Measurements from ENCODE around the gene ZSWIM5. TPM values are rescaled to one million over a fixed set of nuclear protein-coding genes. Genes with fewer than 3 reads are reported as not detected.

Gene ZSWIM5
- total and polyA plus RNA-seq, 4 donors: 0.67 to 2.9 (median 1.3) TPM

DNA sequence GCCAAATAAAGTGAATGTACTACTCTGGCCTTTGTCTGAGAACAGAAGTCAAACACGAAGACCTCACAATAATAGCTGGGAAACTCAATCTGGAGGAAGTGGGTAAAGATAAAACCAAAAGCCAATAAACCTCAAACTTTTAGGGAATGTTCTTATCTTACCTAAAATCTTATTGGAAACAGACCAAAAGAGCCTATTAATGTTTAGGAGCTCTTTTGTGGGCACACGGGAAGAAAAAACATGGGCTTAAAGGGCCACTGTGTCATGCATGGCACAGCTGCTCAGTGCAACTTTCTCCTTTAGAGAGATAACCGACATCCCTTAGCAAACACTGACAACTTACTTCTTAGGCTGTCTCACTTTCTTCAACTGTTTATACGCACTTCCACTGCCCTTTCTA, 236.1 kb downstream of the ZSWIM5 start (continued):
- TF ChIP-seq GABPA (IDR thresholded peaks at IDR 0.05 in 1 of 2, conservative IDR thresholded peaks at IDR 0.05 in 1 of 2) (no peak), FOXA2 (IDR thresholded peaks at IDR 0.05) (no peak)

Other genes with a start within 250 kb of the ZSWIM5 start
- 10 to 100 TPM; 11.8 to 35.2 TPM for gene EIF2B3, start 220.0 kb downstream of the ZSWIM5 start, total RNA-seq
- 10 to 100 TPM; 16.4 to 22.2 TPM for gene EIF2B3, start 220.0 kb downstream of the ZSWIM5 start, polyA plus RNA-seq
- 10 to 100 TPM; 18.9 to 29.5 TPM for gene HECTD3, start 195.3 kb downstream of the ZSWIM5 start, total RNA-seq
- gene HECTD3, start 195.3 kb downstream of the ZSWIM5 start, polyA plus RNA-seq: 10 to 100 TPM; 15.9 to 32.9 TPM
- gene UROD, start 194.4 kb downstream of the ZSWIM5 start, total RNA-seq: 100 to 1,000 TPM in 1 of 2 donors, 10 to 100 TPM in 1; 78.5 to 717 TPM
- gene UROD, start 194.4 kb downstream of the ZSWIM5 start, polyA plus RNA-seq: 100 to 1,000 TPM in 1 of 2 donors, 10 to 100 TPM in 1; 93.3 to 110 TPM
- gene HPDL, start 120.3 kb upstream of the ZSWIM5 start, total RNA-seq: 1 to 10 TPM in 1 of 2 donors, not detected in 1; 5.2 TPM
- under 1 TPM; 0.09 to 0.15 TPM for gene HPDL, start 120.3 kb upstream of the ZSWIM5 start, polyA plus RNA-seq
- 1 to 10 TPM; 5.9 to 9.1 TPM for gene TOE1, start 133.6 kb upstream of the ZSWIM5 start, total RNA-seq
- 1 to 10 TPM; 3.5 to 5.8 TPM for gene TOE1, start 133.6 kb upstream of the ZSWIM5 start, polyA plus RNA-seq
- gene MUTYH, start 133.8 kb upstream of the ZSWIM5 start, total RNA-seq: 10 to 100 TPM in 1 of 2 donors, 1 to 10 TPM in 1; 6.8 to 10.0 TPM
- gene MUTYH, start 133.8 kb upstream of the ZSWIM5 start, polyA plus RNA-seq: 1 to 10 TPM; 5.2 to 9.5 TPM

Data from liver (tissue), 5 donors.